HepG2 (cell line): Measurements from ENCODE around the gene DNAJC18. TPM values are rescaled to one million over a fixed set of nuclear protein-coding genes. Genes with fewer than 3 reads are reported as not detected.

Experiments used
- ARNT ChIP-seq: fragments of 450-650 bp; IDR thresholded peaks from 2 replicates; pipeline ENCODE4 v1.6.1; 2017
- BATF2 ChIP-seq: sonication (generic); formaldehyde crosslinking; IDR thresholded peaks from 2 replicates; pipeline ENCODE4 v1.8.0; 2022; ENCODE audit warnings: mild to moderate bottlenecking, missing genetic modification reagents, moderate library complexity
- CCAR2 ChIP-seq: fragments of 200-400 bp; formaldehyde crosslinking; optimal IDR thresholded peaks from 2 replicates; pipeline ENCODE3; 2018; ENCODE audit warnings: low read depth, mild to moderate bottlenecking, low read length, moderate library complexity
- DMTF1 ChIP-seq: sonication (generic); formaldehyde crosslinking; IDR thresholded peaks from 2 replicates; pipeline ENCODE4 v1.4.0; 2020; ENCODE audit warnings: mild to moderate bottlenecking, missing genetic modification reagents
- EZH2 ChIP-seq: conservative IDR thresholded peaks from 2 replicates; pipeline ENCODE4 v1.6.1; 2012; ENCODE audit warnings: mild to moderate bottlenecking, low read depth, low read length, moderate library complexity
- GLI4 ChIP-seq: sonication (generic); formaldehyde crosslinking; IDR thresholded peaks from 2 replicates; pipeline ENCODE4 v1.5.1; 2020; ENCODE audit warnings: missing genetic modification reagents, mild to moderate bottlenecking, moderate library complexity, borderline replicate concordance
- IRF2 ChIP-seq: IDR thresholded peaks from 2 replicates; pipeline ENCODE4 v1.6.1; 2018; ENCODE audit warnings: missing genetic modification reagents, missing compliant biosample characterization
- NCOA2 ChIP-seq: sonication (generic); formaldehyde crosslinking; IDR thresholded peaks from 2 replicates; pipeline ENCODE4 v1.8.0; 2022; ENCODE audit warnings: inconsistent platforms
- NR2C2 ChIP-seq: sonication (generic); formaldehyde crosslinking; IDR thresholded peaks from 2 replicates; pipeline ENCODE4 v1.4.0; 2020; ENCODE audit warnings: missing genetic modification reagents, mild to moderate bottlenecking, moderate library complexity, borderline replicate concordance
- PATZ1 ChIP-seq: sonication (generic); formaldehyde crosslinking; IDR thresholded peaks from 2 replicates; pipeline ENCODE4 v1.4.0; 2020; ENCODE audit warnings: missing genetic modification reagents
- POGZ ChIP-seq: sonication (generic); formaldehyde crosslinking; IDR thresholded peaks from 2 replicates; pipeline ENCODE4 v1.4.0; 2020; ENCODE audit warnings: mild to moderate bottlenecking, missing genetic modification reagents
- RORA ChIP-seq: sonication (generic); formaldehyde crosslinking; IDR thresholded peaks from 2 replicates; pipeline ENCODE4 v1.5.0; 2020; ENCODE audit warnings: mild to moderate bottlenecking, missing genetic modification reagents, moderate library complexity
- THYN1 ChIP-seq: sonication (generic); formaldehyde crosslinking; IDR thresholded peaks from 2 replicates; pipeline ENCODE4 v1.8.1; 2023; ENCODE audit warnings: low read depth, mild to moderate bottlenecking, moderate library complexity, missing genetic modification reagents, borderline replicate concordance
- ZFY ChIP-seq: sonication (generic); formaldehyde crosslinking; IDR thresholded peaks from 2 replicates; pipeline ENCODE4 v1.4.0; 2020; ENCODE audit warnings: missing genetic modification reagents
- ZNF10 ChIP-seq: sonication (generic); formaldehyde crosslinking; IDR thresholded peaks from 2 replicates; pipeline ENCODE4 v1.4.0; 2020; ENCODE audit warnings: mild to moderate bottlenecking, low read depth, missing genetic modification reagents, borderline replicate concordance
- ZNF253 ChIP-seq: sonication (generic); formaldehyde crosslinking; IDR thresholded peaks from 2 replicates; pipeline ENCODE4 v1.8.0; 2022; ENCODE audit warnings: mild to moderate bottlenecking, missing genetic modification reagents, borderline replicate concordance
- ZNF605 ChIP-seq: sonication (generic); formaldehyde crosslinking; IDR thresholded peaks from 2 replicates; pipeline ENCODE4 v1.8.0; 2022; ENCODE audit warnings: mild to moderate bottlenecking, missing genetic modification reagents
- ZNF678 ChIP-seq: sonication (generic); formaldehyde crosslinking; IDR thresholded peaks from 2 replicates; pipeline ENCODE4 v1.4.0; 2020; ENCODE audit warnings: mild to moderate bottlenecking, missing genetic modification reagents
- ZNF7 ChIP-seq: IDR thresholded peaks from 2 replicates; pipeline ENCODE4 v1.6.1; 2016; ENCODE audit warnings: missing biosample characterization, missing genetic modification reagents
- ZNF839 ChIP-seq: sonication (generic); formaldehyde crosslinking; IDR thresholded peaks from 2 replicates; pipeline ENCODE4 v1.4.0; 2020; ENCODE audit warnings: missing genetic modification reagents, mild to moderate bottlenecking, borderline replicate concordance
- ZSCAN21 ChIP-seq: sonication (generic); formaldehyde crosslinking; IDR thresholded peaks from 2 replicates; pipeline ENCODE4 v1.8.0; 2022; ENCODE audit warnings: mild to moderate bottlenecking, missing genetic modification reagents, moderate library complexity, borderline replicate concordance
- ZSCAN9 ChIP-seq: IDR thresholded peaks from 2 replicates; pipeline ENCODE4 v1.6.1; 2016; ENCODE audit warnings: borderline replicate concordance
- polyA plus RNA-seq, 8 experiments: library from polyadenylated mRNA; depleted of rRNA in 3 of 8; stranded (reverse) in 7 of 8; unstranded in 1 of 8; fragments of >200 nt; fragmentation: Illumina TruSeq in 4 of 8; extraction: Trizol in 4 of 8; gene quantifications; 2 replicates each; pipeline versions ENCODE4 v1.2.1 to v1.2.3, GENCODE V29; 2011 to 2016; ENCODE audit warnings: low read depth in 4 of 8, missing spikeins in 1 of 8, mixed read lengths in 1 of 8; ENCODE audit not compliant: insufficient read depth in 1 of 8
- total RNA-seq, 5 experiments: library from RNA; depleted of rRNA; stranded (reverse); fragments of >200 nt; fragmentation: Illumina TruSeq; extraction: Trizol; gene quantifications; 2 replicates each; pipeline ENCODE4 v1.2.3, GENCODE V29; 2016; ENCODE audit warnings: low read depth in 1 of 5
- TF ChIP-seq, protein P1 (sequence below): sonication (generic); formaldehyde crosslinking; IDR thresholded peaks from 2 replicates; pipeline ENCODE4 v1.5.0; 2020; ENCODE audit warnings: missing genetic modification reagents
- TF ChIP-seq, protein P2 (sequence below): sonication (generic); formaldehyde crosslinking; IDR thresholded peaks from 2 replicates; pipeline ENCODE4 v1.8.1; 2023; ENCODE audit warnings: mild to moderate bottlenecking, moderate library complexity, missing genetic modification reagents

Gene DNAJC18
- total and polyA plus RNA-seq, 2 of the 13 experiments (the other 11 are each of a cell fraction or from before 2014, with no cell fraction given), result 6.5 to 6.6 TPM

DNA sequence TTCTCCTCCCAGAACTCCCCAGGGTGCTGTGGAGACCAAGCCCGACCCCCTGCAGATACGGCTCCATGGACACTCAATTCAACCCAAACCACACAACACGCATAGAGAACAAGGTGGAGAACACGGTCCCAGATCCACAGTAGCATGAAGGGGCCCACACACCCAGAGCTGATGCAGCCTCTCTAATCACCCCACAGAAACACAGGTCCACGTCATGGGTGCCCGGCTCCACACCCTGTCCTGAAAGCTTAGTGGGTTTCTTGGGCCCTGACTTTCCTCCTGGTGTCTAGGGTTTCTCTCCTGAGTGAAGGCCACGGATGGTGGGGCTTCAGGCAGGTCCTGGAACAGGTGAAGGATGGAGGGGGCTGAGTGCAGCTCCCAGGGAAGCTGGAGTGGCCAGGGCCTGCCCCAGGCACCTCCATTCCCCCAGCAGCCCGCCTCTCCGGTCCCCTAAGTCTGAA, 54.7 kb downstream of the DNAJC18 start (continued):
- TF ChIP-seq, protein P1, sequence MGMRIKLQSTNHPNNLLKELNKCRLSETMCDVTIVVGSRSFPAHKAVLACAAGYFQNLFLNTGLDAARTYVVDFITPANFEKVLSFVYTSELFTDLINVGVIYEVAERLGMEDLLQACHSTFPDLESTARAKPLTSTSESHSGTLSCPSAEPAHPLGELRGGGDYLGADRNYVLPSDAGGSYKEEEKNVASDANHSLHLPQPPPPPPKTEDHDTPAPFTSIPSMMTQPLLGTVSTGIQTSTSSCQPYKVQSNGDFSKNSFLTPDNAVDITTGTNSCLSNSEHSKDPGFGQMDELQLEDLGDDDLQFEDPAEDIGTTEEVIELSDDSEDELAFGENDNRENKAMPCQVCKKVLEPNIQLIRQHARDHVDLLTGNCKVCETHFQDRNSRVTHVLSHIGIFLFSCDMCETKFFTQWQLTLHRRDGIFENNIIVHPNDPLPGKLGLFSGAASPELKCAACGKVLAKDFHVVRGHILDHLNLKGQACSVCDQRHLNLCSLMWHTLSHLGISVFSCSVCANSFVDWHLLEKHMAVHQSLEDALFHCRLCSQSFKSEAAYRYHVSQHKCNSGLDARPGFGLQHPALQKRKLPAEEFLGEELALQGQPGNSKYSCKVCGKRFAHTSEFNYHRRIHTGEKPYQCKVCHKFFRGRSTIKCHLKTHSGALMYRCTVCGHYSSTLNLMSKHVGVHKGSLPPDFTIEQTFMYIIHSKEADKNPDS (CRISPR knock-in tag), result no peak
- TF ChIP-seq CCAR2 (no peak), PATZ1 (CRISPR knock-in tag) (no peak), ZNF678 (CRISPR knock-in tag) (no peak), ZNF605 (0 out of 2 replicates have a peak, but pooled peaks have one; percentile 27), ARNT (no peak), EZH2 (no peak), ZFY (CRISPR knock-in tag) (peak; percentile 36), THYN1 (no peak), GLI4 (CRISPR knock-in tag) (no peak), DMTF1 (CRISPR knock-in tag) (no peak), ZSCAN21 (CRISPR knock-in tag) (0 out of 2 replicates have a peak, but pooled peaks have one; percentile 13), ZNF839 (no peak), RORA (no peak), NCOA2 (CRISPR knock-in tag) (0 out of 2 replicates have a peak, but pooled peaks have one; percentile 5), ZNF7 (CRISPR knock-in tag) (no peak), POGZ (CRISPR knock-in tag) (no peak), ZNF253 (CRISPR knock-in tag) (no peak), ZNF10 (CRISPR knock-in tag) (no peak), BATF2 (CRISPR knock-in tag) (no peak), ZSCAN9 (CRISPR knock-in tag) (no peak), NR2C2 (CRISPR knock-in tag) (no peak), IRF2 (no peak)
- TF ChIP-seq, protein P2, sequence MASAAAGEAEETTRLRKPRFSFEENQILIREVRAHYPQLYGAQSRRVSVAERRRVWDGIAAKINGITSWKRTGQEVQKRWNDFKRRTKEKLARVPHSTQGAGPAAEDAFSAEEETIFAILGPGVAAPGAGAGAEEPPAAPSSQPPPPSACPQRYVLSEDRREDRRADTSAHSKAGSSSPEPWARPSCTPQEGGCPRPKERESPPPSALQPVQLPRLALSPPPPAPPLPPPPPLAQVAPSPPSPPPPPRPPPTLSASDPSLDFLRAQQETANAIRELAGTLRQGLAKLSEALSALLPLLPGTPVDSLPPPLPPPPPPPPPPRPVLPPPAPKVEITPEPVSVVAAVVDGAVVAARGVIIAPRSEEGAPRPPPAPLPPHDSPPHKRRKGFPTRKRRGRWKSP (CRISPR knock-in tag), result no peak
